Pons (tissue), 1 donor: Measurements from ENCODE around the gene RPS29.
A peak's percentile ranks its signal among the peaks of the same experiment; 100 is the strongest.
"Not testable (repeated sequence)": the region's sequence is repeated elsewhere in the genome, so short reads cannot be mapped to it uniquely, and the experiment has no call there.

Experiments
- DNase-seq: peaks from one replicate; pipeline ENCODE4 v3.0.0-alpha.2; 2016; ENCODE audit warnings: low spot score

RPS29 gene

DNA sequence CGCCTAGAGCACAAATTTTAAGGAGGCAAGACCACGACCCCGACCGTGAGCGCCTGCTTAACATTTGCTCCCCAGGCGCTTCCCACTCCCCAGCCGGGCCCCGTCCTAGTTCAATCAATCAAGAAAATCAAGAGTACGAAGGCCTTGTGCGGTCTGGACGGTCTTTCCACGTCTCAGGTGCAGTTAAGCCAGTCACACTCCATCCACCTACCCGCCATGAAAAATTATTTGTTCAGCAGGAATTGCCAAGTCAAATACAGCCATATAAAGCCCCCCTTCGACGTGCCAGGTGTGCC lies 12.0 kb upstream of the RPS29 start:
- DNase-seq: no peak

DNA sequence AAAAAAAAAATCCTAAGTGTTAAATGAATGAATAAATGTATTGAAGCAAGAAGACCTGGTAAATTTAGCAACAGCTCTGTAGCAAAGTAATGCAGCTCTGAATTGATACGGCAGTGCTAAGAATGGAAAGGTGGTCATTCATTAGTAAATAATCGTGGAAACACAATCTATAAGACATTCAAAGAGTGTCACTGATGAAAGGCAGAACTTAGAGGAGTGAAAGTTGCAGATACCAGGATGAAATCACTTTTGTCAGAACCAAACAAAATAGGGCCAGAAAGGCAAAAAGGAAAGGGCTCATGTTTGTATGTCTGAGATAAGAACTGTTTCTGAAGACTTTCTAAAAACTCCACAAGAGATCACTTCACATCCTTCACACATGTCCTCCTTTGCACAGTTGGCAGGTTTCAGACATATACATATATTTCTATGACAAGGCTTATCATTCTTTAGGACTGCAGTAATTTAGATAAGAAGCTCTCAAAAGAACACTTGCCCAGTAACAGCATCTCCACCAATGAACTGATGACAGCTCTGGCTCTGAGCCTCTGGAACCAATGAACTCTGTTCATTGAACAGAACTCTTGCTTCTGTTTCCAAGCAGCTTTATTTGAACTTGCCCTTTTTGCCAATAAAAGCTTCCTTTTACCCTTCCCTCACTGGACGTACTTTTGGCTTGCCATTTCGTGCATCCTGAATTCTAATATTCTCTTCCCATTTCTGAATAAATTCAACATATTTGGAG lies 8.3 kb upstream of the RPS29 start:
- DNase-seq: peak; percentile 72

GRCh38 chr14:49593016-49593415 lies 6.8 kb upstream of the RPS29 start:
- DNase-seq: no peak

DNA sequence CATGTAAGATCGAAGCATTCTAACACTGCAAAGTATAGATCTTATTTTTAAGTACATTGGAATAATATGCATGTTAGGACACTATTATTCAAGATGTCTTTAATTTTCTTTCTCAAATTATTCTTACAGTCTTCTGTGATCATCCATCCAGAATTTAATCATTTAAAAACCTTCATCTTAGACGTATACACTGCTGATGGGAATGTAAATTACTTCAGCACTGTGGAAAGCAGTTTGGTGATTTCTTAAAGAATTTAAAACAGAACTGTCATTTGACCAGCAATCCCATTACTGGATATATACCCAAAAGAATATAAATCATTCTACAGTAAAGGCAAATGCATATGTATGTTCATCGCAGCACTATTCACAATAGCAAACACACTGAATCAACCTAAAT lies 3.2 kb upstream of the RPS29 start:
- no peak for DNase-seq

GRCh38 chr14:49586673-49587460 lies 687 bp upstream of the RPS29 start:
- peak; percentile 81 for DNase-seq

GRCh38 chr14:49584981-49585640 lies 1.1 kb downstream of the RPS29 start:
- DNase-seq: not testable (repeated sequence)

- no peak for DNase-seq
Measured at GRCh38 chr14:49584058-49584457, 2.1 kb downstream of the RPS29 start.

- no peak for DNase-seq
Measured at GRCh38 chr14:49583629-49584028, 2.6 kb downstream of the RPS29 start.

GRCh38 chr14:49582113-49582977 lies 3.8 kb downstream of the RPS29 start:
- no peak for DNase-seq

DNA sequence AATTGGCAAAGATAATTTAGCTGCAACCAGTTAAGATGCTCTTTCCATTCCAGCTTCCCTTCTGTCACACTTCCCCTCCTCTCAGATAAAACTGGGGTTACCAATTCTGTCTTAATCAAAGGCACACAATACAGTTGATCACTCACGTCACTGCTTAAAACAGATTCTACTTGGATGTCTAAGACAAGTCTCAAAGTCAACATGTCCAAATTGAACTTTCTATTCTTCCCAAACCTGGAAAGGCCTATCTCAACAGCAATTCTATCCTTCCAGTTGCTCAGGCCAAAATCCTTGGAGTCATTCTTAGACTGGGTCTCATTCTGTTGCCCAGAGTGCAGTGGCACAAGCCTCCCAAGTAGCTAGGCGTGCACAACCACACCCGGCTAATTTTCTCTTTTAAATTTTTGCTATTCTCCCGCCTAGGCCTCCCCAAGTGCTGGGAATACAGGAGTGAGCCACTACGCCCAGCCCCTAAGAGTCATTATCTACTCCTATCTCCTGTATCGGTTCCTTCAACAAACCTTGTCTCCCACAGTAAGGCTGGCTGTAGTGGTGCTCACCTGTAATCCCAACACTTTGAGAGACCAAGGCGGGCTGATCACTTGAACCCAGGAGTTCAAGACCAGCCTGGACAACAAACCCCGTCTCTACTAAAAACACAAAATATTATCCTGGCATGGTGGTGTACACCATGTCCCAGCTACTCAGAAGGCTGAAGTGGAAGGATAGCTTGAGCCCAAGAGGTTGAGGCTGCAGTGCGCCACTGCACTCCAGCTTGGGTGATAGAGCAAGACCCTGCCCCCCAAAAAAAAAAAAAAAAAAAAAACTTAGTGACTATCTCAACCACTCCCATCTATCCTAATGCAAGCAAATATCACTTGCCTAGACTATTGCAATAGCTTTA lies 4.7 kb downstream of the RPS29 start:
- DNase-seq: no peak

- no peak for DNase-seq
Measured at GRCh38 chr14:49579841-49580240, 6.3 kb downstream of the RPS29 start.

GRCh38 chr14:49578141-49578540 lies 8.0 kb downstream of the RPS29 start:
- DNase-seq: no peak

DNA sequence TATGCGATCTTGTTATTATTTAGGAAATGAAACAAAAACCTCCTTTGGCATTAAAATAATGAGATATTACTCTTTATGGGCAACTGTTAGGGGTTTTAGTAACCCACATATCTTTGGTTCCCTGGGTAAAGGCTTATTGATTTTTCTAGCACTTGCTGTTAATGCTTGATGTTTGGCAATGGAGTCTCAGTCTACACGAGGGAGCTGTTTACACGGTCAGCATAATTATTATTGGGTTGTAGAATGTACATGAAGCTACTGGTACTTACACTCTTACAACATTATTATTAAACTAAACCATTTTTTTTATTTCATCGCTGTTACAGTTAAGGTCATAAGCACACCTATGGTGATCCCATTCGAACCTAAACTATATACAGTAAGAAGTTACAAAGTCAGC lies 12.1 kb downstream of the RPS29 start:
- no peak for DNase-seq

GRCh38 chr14:49569281-49569680 lies 16.9 kb downstream of the RPS29 start:
- DNase-seq: no peak

- no peak for DNase-seq
Measured at GRCh38 chr14:49566714-49567113, 19.5 kb downstream of the RPS29 start.

DNA sequence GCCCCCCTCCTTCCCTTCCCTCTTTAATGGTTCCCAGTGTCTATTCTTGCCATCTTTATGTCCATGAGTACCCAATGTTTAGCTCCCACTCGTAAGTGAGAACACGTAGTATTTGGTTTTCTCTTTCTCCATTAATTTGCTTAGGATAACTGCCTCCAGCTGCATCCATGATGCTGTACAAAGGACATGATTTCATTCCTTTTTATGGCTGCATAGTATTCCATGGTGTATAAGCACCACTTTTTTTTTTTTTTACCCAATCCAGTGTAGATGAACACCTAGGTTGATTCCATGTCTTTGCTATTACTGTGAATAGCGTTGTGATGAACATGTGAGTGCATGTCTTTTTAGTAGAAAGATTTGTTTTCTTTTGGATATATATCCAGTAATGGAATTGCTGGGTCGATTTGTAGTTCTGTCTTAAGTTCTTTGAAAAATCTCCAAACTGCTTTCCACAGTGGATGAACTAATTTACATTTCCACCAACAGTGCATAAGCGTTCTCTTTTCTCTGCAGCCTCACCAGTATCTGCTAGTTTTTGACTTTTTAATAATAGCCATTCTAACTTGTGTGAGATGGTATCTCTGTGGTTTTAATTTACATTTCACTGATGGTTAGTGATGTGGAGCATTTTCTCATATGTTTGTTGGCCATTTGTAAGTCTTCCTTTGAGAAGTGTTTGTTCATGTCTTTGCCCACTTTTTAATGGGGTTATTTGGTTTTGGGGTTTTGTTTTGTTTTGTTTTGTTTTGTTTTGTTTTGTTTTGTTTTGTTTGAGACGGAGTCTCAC lies 26.0 kb downstream of the RPS29 start:
- no peak for DNase-seq

- DNase-seq: no peak
Measured at GRCh38 chr14:49553892-49554291, 32.3 kb downstream of the RPS29 start.

GRCh38 chr14:49553106-49553505 lies 33.1 kb downstream of the RPS29 start:
- DNase-seq: no peak

DNA sequence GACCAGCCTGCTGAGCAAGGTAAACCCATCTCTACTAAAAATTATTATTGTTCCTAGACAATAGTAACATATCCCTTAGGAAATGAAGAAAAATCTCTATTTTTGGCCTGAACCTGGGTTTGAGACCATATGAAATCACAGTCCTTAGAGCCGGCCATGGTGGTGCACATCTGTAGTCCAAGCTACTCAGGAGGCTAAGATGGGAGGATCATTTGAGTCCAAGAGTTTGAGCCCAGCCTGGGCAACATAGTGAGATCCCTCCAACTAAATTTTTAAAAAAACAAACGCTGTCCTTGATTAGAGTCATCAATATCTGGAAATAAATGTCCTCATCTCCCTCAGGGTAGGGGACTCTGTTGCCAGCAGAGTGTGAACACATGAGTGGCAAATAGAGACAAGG lies 34.6 kb downstream of the RPS29 start:
- DNase-seq: no peak
